Ectodermal cell (in vitro differentiated cells): ENCODE results near the gene ZMYND15. TPM values are rescaled to one million over a fixed set of nuclear protein-coding genes. Genes with fewer than 3 reads are reported as not detected.
"Not testable (repeated sequence)": the region's sequence is repeated elsewhere in the genome, so short reads cannot be mapped to it uniquely, and the experiment has no call there.

Experiments
- H3K27ac ChIP-seq: 2 replicates; pipeline ENCODE4 v1.7.0; 2013; ENCODE audit warnings: mild to moderate bottlenecking, low read depth, low read length; ENCODE audit not compliant: insufficient read depth, poor library complexity, severe bottlenecking
- H3K27me3 ChIP-seq: 2 replicates; pipeline ENCODE4 v1.7.0; 2013; ENCODE audit warnings: mild to moderate bottlenecking, low read length; ENCODE audit not compliant: insufficient read depth, control insufficient read depth, poor library complexity, severe bottlenecking
- H3K36me3 ChIP-seq: one replicate; pipeline ENCODE4 v1.7.0; 2013; ENCODE audit warnings: low read length; ENCODE audit not compliant: control insufficient read depth, insufficient read depth
- H3K4me1 ChIP-seq: one replicate; pipeline ENCODE4 v1.7.0; 2013; ENCODE audit warnings: low read length; ENCODE audit not compliant: control insufficient read depth, insufficient read depth
- H3K4me3 ChIP-seq: 2 replicates; pipeline ENCODE4 v1.7.0; 2013; ENCODE audit warnings: low read depth, low read length, control low read depth; ENCODE audit not compliant: insufficient read depth
- H3K9me3 ChIP-seq: 2 replicates; pipeline ENCODE4 v1.7.0; 2013; ENCODE audit warnings: mild to moderate bottlenecking, low read length, moderate library complexity; ENCODE audit not compliant: control insufficient read depth
- WGBS, 2 experiments: methylation state at CpG; one replicate each; pipeline ENCODE4 v1.1.7; 2013; ENCODE audit warnings: missing lambda C conversion rate in 2 of 2; 5-methylcytosine and 5-hydroxymethylcytosine counted together
- polyA plus RNA-seq, 4 experiments: library from polyadenylated mRNA; stranded (reverse); fragments of 50-300 nt; gene quantifications; one replicate each; pipeline ENCODE4 v1.2.3, GENCODE V29; 2013

The ZMYND15 gene, protein sequence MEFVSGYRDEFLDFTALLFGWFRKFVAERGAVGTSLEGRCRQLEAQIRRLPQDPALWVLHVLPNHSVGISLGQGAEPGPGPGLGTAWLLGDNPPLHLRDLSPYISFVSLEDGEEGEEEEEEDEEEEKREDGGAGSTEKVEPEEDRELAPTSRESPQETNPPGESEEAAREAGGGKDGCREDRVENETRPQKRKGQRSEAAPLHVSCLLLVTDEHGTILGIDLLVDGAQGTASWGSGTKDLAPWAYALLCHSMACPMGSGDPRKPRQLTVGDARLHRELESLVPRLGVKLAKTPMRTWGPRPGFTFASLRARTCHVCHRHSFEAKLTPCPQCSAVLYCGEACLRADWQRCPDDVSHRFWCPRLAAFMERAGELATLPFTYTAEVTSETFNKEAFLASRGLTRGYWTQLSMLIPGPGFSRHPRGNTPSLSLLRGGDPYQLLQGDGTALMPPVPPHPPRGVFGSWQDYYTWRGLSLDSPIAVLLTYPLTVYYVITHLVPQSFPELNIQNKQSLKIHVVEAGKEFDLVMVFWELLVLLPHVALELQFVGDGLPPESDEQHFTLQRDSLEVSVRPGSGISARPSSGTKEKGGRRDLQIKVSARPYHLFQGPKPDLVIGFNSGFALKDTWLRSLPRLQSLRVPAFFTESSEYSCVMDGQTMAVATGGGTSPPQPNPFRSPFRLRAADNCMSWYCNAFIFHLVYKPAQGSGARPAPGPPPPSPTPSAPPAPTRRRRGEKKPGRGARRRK
- not detected for polyA plus RNA-seq (2013, experiment 1 of 4)
- 0.14 TPM for polyA plus RNA-seq (2013, experiment 2 of 4)
- 0.11 TPM for polyA plus RNA-seq (2013, experiment 3 of 4)
- 0.20 TPM for polyA plus RNA-seq (2013, experiment 4 of 4)

DNA sequence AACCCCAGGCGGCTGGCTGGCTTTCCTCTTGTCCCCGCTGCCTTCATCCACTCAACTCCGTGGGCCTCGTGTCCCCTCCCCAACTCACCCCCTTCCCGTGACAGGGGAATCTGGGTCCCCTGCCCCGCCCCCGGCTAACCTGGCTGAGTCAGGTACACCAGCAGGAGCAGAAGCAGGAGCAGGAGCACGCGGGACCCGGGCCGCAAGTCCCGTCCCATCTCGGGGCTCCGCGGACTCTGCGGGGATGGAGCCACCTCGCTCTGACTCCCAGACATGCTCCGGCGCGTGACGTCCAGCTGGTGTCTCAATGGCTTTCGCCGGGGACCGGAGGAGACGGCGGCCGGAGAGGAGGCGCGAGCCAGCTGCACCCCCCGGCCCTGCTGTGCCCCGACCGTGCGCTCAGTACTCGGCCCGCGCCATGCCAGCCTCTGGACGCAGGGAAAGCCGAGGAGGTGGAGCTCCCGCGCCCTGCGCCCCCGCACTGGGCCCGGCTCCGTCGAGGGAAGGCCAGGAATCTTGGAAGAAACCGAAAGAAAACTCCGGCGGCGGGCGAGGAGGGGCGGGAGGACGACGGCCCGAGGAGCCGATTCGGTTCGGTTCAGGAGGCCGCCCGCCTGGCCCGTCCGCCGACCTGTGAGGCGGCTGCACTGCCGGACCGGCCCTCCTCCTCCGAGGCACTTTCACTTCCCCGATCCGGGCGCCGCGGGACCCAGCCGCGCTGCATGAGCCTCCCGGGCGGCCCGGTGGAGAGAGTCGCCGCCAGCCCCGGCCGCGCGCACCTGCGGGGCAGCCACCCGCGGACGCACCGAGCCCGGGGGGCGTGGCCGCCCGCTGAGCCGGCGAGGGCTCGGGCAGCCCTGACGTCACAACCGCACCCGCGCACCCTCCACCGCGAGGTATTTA is at the start of gene ZMYND15, which contains the start of gene CXCL16:
ZMYND15 (plus strand) TSS at position 712 of the 903 bp plus-strand sequence. CDS start 716 bp downstream, outside the sequence.
CXCL16 (minus strand) TSS at position 807 of the 903 bp plus-strand sequence; CDS start at position 218, 589 bp downstream.
- peaks cover 87% of the 10 kb centered on the region for H3K27me3 ChIP-seq

DNA sequence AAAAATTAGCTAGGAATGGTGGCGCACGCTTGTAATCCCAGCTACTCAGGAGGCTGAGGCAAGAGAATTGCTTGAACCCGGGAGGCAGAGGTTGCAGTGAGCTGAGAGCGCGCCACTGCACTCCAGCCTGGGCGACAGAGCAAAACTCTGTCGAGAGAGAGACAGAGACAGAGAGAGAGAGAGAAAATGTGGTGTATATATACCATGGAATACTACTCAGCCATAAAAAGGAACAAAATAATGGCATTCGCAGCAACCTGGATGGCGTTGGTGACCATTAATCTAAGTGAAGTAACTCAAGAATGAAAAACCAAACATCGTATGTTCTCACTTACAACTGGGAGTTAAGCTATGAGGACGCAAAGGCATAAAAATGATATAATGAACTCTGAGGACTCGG is 49.8 kb upstream of the ZMYND15 start:
- H3K4me1 ChIP-seq, H3K9me3 ChIP-seq, H3K27me3 ChIP-seq, H3K4me3 ChIP-seq, H3K27ac ChIP-seq: not testable (repeated sequence)
- peaks cover 17% of the 10 kb centered on the region for H3K36me3 ChIP-seq
- 87% methylated on average over 12 of the region's 12 CpGs for WGBS, 2 experiments

More for the DNA sequence above, at the start of gene ZMYND15, which contains the start of gene CXCL16:
- WGBS, 2 experiments: 1% methylated on average over 100 of the region's 100 CpGs
- no peaks in the 10 kb centered on the region for H3K9me3 ChIP-seq
- H3K4me3 ChIP-seq: peak within 1 kb of the TSS; percentile 44
- H3K4me1 ChIP-seq: no peaks in the 10 kb centered on the region
- no peaks in the 10 kb centered on the region for H3K36me3 ChIP-seq
- no peak within 1 kb of the TSS for H3K27ac ChIP-seq

DNA sequence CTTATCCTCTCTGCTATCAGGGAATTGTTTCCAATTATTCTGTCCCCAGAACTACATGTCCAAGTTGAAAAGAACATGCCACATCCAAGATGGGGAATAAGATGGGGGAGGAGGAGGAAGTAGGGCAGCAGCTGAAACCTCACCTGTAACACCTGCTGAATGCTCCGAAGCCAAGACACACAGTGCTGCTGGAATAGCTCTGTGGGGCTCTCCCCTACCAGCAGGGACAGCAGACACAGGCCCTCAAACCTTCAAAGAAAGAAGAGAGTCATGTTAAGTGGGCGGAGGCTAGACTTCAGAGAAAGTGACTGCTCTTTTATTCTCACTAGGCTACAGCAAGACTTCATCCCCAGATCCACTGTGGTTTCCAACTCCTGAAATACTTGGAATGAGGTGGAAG is 48.9 kb upstream of the ZMYND15 start:
- Histone ChIP-seq H3K27ac (no peak overlapping the region), H3K27me3 (no peaks in the 10 kb centered on the region), H3K4me3 (no peak overlapping the region), H3K9me3 (no peaks in the 10 kb centered on the region), H3K36me3 (peaks cover 17% of the 10 kb centered on the region), H3K4me1 (no peaks in the 10 kb centered on the region)
- 92 to 100% methylated on average over 2 of the region's 2 CpGs for WGBS, 2 experiments

DNA sequence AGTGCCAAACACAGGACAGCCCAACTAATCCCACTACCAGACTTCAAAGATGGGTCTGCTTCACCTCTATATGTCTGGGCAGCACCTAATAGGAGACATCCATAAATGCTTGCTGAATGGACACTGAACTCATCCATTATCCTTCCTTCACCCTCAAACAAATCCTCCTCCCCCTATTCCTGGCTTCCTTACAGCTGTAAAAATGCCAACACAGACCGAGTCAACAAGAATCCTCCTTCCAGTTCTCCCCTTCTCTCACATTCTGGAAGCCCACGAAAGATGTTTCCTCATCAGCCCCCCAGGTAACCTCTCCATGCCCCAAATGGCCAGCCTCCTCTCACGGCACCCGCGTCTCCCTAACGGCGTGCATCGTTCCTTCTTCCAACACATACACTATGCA is 47.9 kb upstream of the ZMYND15 start:
- Histone ChIP-seq H3K27ac (no peak overlapping the region), H3K36me3 (peaks cover 16% of the 10 kb centered on the region), H3K4me1 (no peaks in the 10 kb centered on the region), H3K4me3 (no peak overlapping the region), H3K27me3 (no peaks in the 10 kb centered on the region), H3K9me3 (no peaks in the 10 kb centered on the region)
- WGBS, 2 experiments: 87 to 96% methylated on average over 5 to 8 of the region's 8 CpGs

DNA sequence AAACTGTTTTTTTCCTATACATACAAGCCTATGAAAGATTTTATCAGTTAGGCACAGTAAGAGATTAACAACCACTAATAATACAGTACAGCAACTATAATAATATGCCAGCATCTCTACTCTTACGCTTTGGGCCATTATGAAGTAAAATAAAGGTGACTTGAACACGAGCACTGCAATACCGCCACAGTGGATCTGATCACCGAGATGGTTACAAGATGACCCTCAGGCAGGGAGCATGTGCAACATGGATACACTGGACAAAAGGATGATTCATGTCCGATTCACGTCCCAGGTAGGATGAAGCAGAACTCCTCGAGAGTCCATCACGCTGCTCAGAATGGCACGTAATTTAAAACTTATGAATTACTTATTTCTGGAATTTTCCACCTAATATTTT is 46.2 kb upstream of the ZMYND15 start:
- H3K27ac ChIP-seq: no peak overlapping the region
- H3K4me1 ChIP-seq: no peaks in the 10 kb centered on the region
- no peak overlapping the region for H3K4me3 ChIP-seq
- H3K9me3 ChIP-seq: no peaks in the 10 kb centered on the region
- H3K27me3 ChIP-seq: no peaks in the 10 kb centered on the region
- H3K36me3 ChIP-seq: peaks cover 14% of the 10 kb centered on the region
- WGBS, 2 experiments: 85 to 86% methylated on average over 9 of the region's 9 CpGs

DNA sequence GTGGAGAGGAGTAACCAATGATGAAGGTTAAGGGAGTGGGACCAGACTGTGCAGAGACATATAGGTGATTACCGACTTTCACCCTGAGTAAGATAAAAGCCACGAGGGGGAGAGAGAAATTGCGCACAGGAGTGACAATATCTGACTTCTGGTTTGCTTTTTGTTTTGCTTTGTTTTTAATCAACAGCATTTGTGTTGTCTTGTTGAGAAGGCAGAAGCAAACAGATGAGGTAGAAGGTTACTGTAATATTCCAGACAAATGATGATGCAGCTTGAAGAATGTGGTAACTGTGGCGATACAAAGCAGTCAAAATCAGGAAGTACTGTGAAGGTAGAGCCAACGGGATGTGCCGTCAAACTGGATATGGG is 43.2 kb upstream of the ZMYND15 start:
- Histone ChIP-seq H3K36me3 (peaks cover 4% of the 10 kb centered on the region), H3K4me3 (no peak overlapping the region), H3K4me1 (no peaks in the 10 kb centered on the region), H3K9me3 (no peaks in the 10 kb centered on the region), H3K27me3 (no peaks in the 10 kb centered on the region), H3K27ac (no peak overlapping the region)
- WGBS, 2 experiments: 96 to 97% methylated on average over 6 of the region's 6 CpGs

DNA sequence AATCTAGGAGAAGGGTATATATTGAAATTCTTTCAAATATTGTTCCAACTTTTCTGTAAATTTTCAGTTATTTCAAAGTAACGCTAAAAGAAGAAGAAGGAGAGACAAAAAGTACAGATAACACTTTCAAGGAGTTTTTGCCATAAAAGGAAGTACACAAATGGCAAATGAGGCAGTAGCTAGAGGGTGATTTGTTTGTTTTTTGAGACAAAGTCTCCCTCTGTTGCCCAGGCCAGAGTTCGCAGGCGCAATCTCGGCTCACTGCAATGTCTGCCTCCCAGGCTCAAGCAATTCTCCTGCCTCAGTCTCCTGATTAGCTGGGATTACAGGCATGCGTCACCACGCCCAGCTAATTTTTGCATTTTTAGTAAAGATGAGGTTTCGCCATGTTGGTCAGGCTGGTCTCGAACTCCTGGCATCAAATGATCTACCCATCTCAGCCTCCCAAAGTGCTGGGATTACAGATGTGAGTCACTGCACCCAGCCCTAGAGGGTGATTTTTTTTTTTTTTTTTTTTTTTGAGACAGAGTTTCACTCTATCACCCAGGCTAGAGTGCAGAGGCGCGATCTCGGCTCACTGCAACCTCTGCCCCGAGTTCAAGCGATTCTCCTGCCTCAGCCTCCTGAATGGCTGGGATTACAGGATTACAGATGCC is 40.1 kb upstream of the ZMYND15 start:
- H3K27me3 ChIP-seq, H3K4me3 ChIP-seq, H3K27ac ChIP-seq, H3K9me3 ChIP-seq, H3K36me3 ChIP-seq: not testable (repeated sequence)
- WGBS, 2 experiments: 88 to 89% methylated on average over 13 of the region's 13 CpGs
- peaks cover 12% of the 10 kb centered on the region for H3K4me1 ChIP-seq

DNA sequence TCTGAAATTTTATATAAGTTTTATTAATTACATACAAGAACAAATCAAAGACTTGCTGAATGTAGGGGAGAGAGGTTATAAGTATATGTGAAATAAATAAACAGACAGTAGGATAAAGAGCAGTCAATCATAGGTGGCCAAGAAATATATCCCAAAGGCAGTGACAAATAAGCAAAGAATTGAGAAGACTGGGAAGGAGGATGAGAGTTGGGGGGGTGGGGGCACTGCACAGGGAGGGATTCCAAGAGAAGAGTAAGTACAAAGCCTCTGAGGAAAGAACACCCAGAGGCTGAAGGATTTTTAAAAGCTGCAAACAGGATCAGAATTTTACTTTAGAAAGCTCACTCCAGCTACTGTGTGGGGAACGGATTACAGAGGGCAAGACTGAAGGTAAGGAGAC is 38.5 kb upstream of the ZMYND15 start:
- 94 to 97% methylated on average over 1 of the region's 1 CpG for WGBS, 2 experiments
- Histone ChIP-seq H3K9me3 (no peaks in the 10 kb centered on the region), H3K36me3 (peaks cover under 1% of the 10 kb centered on the region), H3K27ac (no peak overlapping the region), H3K4me1 (peaks cover 12% of the 10 kb centered on the region), H3K4me3 (no peak overlapping the region), H3K27me3 (no peaks in the 10 kb centered on the region)

DNA sequence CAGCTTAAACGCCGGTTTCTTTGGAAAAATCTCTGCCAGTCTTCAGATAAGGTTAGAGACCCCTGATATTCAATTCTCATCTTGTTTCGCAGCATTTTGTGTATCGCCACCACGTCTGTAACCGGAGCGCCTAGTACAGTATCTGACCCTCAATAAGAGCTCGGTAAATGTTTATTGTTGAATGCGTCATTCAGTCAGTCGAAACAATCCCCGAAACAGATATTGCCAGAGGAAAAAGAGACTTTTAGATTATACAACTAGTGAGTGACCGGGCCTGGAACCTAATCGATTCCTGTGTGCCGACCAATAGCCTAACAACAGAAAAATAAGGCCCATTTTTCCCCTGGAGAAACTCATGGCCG is 36.3 kb upstream of the ZMYND15 start:
- no peaks in the 10 kb centered on the region for H3K9me3 ChIP-seq
- H3K36me3 ChIP-seq: no peaks in the 10 kb centered on the region
- H3K27me3 ChIP-seq: no peaks in the 10 kb centered on the region
- H3K4me3 ChIP-seq: peak overlapping the region; percentile 92
- no peak overlapping the region for H3K27ac ChIP-seq
- 5 to 7% methylated on average over 15 of the region's 15 CpGs for WGBS, 2 experiments
- peaks cover 12% of the 10 kb centered on the region for H3K4me1 ChIP-seq
